Right atrium auricular region (tissue), 2 donors: ENCODE measurements around the gene TCEANC. TPM values are rescaled to one million over a fixed set of nuclear protein-coding genes. Genes with fewer than 3 reads are reported as not detected.

Experiments
- DNase-seq: peaks from one replicate; pipeline ENCODE4 v3.0.0-alpha.2; 2019; ENCODE audit warnings: low spot score
- H3K27ac ChIP-seq, 2 donors: fragments of 200-600 bp; sonication (generic); 1 replicate in 1 of 2; 2 replicates in 1 of 2; pipeline ENCODE4 v1.5.1; 2016 to 2019
- H3K27me3 ChIP-seq, 2 donors: fragments of 200-600 bp; sonication (generic); one replicate each; pipeline versions ENCODE4 v1.5.1 to v1.6.0; 2017 to 2019
- H3K36me3 ChIP-seq: fragments of 200-600 bp; sonication (generic); one replicate; pipeline ENCODE4 v1.5.1; 2016
- H3K4me1 ChIP-seq, 2 donors: fragments of 200-600 bp; sonication (generic); one replicate each; pipeline versions ENCODE4 v1.5.1 to v1.6.0; 2017 to 2019
- H3K4me3 ChIP-seq, 2 donors: fragments of 200-600 bp; sonication (generic); 1 replicate in 1 of 2; 2 replicates in 1 of 2; pipeline ENCODE4 v1.5.1; 2017 to 2019; ENCODE audit warnings: mild to moderate bottlenecking in 1 of 2, moderate library complexity in 1 of 2
- H3K9me3 ChIP-seq, 2 donors: fragments of 200-600 bp; sonication (generic); one replicate each; pipeline ENCODE4 v1.5.1; 2019
- CTCF ChIP-seq, 2 donors: fragments of 200-600 bp; sonication (generic); IDR thresholded peaks; one replicate each; pipeline ENCODE4 v1.5.1; 2019; ENCODE audit warnings: antibody characterized with exemption in 2 of 2
- total RNA-seq, 2 donors: library from RNA; depleted of rRNA; stranded (reverse); fragments of >200 nt; gene quantifications; one replicate each; pipeline ENCODE4 v1.1.0, GENCODE V29; 2016

Gene TCEANC, protein sequence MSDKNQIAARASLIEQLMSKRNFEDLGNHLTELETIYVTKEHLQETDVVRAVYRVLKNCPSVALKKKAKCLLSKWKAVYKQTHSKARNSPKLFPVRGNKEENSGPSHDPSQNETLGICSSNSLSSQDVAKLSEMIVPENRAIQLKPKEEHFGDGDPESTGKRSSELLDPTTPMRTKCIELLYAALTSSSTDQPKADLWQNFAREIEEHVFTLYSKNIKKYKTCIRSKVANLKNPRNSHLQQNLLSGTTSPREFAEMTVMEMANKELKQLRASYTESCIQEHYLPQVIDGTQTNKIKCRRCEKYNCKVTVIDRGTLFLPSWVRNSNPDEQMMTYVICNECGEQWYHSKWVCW
- 1 to 10 TPM; 1.4 to 3.7 TPM for total RNA-seq

DNA sequence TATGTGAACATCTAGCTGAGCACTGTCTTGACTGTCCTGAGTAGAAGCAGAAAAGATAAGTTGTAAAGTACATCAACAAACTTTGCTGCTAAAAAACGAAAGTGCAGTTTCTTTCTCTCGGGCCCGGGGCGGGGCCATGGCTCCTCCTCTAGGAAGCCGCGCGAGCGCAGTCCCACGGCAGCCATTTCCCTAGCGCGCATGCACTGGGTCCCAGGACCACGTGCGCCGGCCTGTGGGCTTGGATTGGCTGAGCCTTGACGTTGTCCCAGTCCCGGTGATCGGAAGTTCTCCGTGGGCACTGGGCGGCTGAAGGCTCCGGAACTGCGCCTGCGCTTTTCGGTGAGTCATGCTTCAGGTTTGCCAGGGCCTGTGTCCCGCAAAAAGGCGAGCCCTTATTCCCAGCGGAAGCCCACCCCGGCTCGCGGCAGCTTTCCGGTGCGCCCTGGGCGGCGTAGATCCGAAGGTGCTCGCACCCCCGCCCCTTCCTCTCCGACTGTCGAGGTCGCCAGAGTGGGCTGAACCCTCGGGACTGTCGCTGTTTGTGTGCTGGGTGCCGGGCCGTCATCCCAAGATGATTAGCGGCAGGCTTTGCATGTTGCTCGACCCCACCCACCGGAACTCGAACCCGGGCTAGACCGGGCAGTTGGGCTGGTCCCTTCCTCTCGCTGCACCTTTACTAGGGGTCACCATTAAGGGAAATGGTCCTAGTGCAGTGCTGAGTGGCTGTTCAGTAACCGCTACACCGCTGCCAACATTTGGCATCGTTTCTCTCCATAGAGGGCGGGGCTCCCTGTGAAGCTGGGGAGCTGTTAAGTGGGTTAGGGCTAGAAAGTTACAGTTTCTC is at the start of gene TCEANC:
Gene TCEANC, plus strand, starts transcription at position 292 of the 844 bp plus-strand sequence. CDS start 9,368 bp downstream, outside the sequence.
- peaks cover 0 to 17% of the 10 kb centered on the region in 2 donors for H3K4me1 ChIP-seq
- H3K27ac ChIP-seq = peak within 1 kb of the TSS; percentile 83 to 92
- H3K36me3 ChIP-seq = no peaks in the 10 kb centered on the region
- no peak for TF ChIP-seq CTCF (IDR thresholded peaks at IDR 0.05)
- DNase-seq = peak; percentile 98
- no peaks in the 10 kb centered on the region for H3K27me3 ChIP-seq
- no peaks in the 10 kb centered on the region for H3K9me3 ChIP-seq
- H3K4me3 ChIP-seq = peak within 1 kb of the TSS; percentile 52 to 54

DNA sequence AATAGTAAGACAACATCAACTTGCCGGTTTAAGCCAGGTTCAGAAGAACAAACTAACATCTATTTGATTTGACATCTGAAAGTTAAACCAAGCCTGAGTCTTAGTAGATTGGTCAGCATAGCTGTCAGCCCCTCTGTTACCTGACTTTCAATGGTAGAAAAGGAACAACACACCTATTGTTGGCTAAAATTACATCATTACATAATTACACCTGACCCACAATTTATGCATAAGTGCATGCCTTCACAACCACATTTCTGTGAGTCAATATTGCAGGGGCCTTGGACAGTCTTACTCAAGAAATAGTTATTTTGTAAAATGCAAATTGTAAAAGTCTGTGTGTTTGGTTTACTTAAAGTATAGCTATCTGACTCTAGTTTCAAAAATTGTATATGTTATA is 47.3 kb upstream of the TCEANC start:
- Histone ChIP-seq H3K27ac (no peak overlapping the region), H3K9me3 (no peaks in the 10 kb centered on the region), H3K4me3 (no peak overlapping the region), H3K36me3 (no peaks in the 10 kb centered on the region), H3K4me1 (no peaks in the 10 kb centered on the region), H3K27me3 (no peaks in the 10 kb centered on the region)
- DNase-seq = no peak
- no peak for TF ChIP-seq CTCF (IDR thresholded peaks at IDR 0.05)

DNA sequence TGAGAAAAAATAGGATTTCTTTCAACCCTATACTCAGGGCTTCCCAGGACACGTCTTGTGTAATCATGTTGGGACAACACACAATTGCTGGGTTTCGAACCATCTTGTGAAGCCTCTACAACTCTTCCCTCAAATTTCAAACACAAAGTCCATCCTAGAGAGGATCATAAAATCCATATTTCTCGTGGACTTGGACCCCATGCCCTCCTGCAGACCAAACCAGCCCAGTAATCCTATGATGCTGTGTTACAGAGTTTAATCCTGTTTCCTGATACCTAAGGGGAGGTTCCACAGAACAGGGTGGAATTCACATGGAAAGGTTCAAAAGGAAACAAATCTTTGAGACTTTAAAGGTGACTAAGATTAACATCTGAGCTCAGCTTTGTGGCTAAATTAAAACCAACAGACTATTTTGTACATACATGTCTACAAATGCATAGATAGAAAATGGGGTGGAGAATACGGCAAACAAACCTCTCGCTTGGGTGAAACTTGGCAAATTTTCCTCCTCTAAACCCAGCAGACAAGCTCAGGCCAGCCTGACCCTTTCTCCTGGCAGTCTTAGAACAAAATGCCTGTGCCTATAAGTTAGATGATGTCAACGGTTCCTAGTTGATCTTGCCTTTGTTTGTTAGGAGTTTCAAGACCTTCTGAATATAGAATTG is 45.5 kb upstream of the TCEANC start:
- Histone ChIP-seq H3K36me3 (no peaks in the 10 kb centered on the region), H3K9me3 (no peaks in the 10 kb centered on the region), H3K4me3 (no peak overlapping the region), H3K4me1 (no peaks in the 10 kb centered on the region), H3K27ac (no peak overlapping the region), H3K27me3 (no peaks in the 10 kb centered on the region)
- no peak for TF ChIP-seq CTCF (IDR thresholded peaks at IDR 0.05)
- no peak for DNase-seq

- no peaks in the 10 kb centered on the region for H3K27me3 ChIP-seq
These were observed 45.0 kb upstream of the TCEANC start for GRCh38 chrX:13607996-13608365.

GRCh38 chrX:13614154-13614553 is 38.8 kb upstream of the TCEANC start:
- H3K36me3 ChIP-seq = no peaks in the 10 kb centered on the region
- no peaks in the 10 kb centered on the region for H3K4me1 ChIP-seq
- no peak overlapping the region for H3K27ac ChIP-seq
- no peaks in the 10 kb centered on the region for H3K27me3 ChIP-seq
- no peak overlapping the region for H3K4me3 ChIP-seq
- no peaks in the 10 kb centered on the region for H3K9me3 ChIP-seq
- TF ChIP-seq CTCF (IDR thresholded peaks at IDR 0.05) = no peak
- DNase-seq = no peak

More at GRCh38 chrX:13607996-13608365, 45.0 kb upstream of the TCEANC start:
- no peaks in the 10 kb centered on the region for H3K4me1 ChIP-seq
- no peak for TF ChIP-seq CTCF (IDR thresholded peaks at IDR 0.05)
- DNase-seq = no peak
- no peaks in the 10 kb centered on the region for H3K9me3 ChIP-seq
- H3K4me3 ChIP-seq = no peak overlapping the region
- no peaks in the 10 kb centered on the region for H3K36me3 ChIP-seq
- H3K27ac ChIP-seq = no peak overlapping the region
